GM18868 (cell line): ENCODE data around the gene ZACN.

Experiments used
- ATAC-seq: cut with Tn5 transposase; IDR thresholded peaks from one replicate; pipeline ENCODE4 v1.9.1; 2021; ENCODE audit warnings: mild to moderate bottlenecking, moderate library complexity; ENCODE audit not compliant: unreplicated experiment

ZACN gene

GRCh38 chr17:76080768-76081287, 1.8 kb downstream of the ZACN start:
- ATAC-seq, result no peak

GRCh38 chr17:76081295-76082210, 2.6 kb downstream of the ZACN start:
- ATAC-seq, result no peak

GRCh38 chr17:76082326-76083251, 3.6 kb downstream of the ZACN start:
- no peak for ATAC-seq

GRCh38 chr17:76083536-76084182, 4.7 kb downstream of the ZACN start:
- no peak for ATAC-seq

- ATAC-seq, result no peak
These were observed 6.2 kb downstream of the ZACN start for GRCh38 chr17:76085066-76085730.

- no peak for ATAC-seq
These were observed 6.9 kb downstream of the ZACN start for GRCh38 chr17:76085731-76086366.

GRCh38 chr17:76086384-76086783, 7.4 kb downstream of the ZACN start:
- no peak for ATAC-seq

GRCh38 chr17:76087531-76087930, 8.5 kb downstream of the ZACN start:
- no peak for ATAC-seq

- ATAC-seq, result no peak
These were observed 9.3 kb downstream of the ZACN start for GRCh38 chr17:76088041-76088867.

- no peak for ATAC-seq
These were observed 10.0 kb downstream of the ZACN start for GRCh38 chr17:76088868-76089576.

- ATAC-seq, result no peak
These were observed 10.9 kb downstream of the ZACN start for GRCh38 chr17:76089680-76090516.

- no peak for ATAC-seq
These were observed 11.6 kb downstream of the ZACN start for GRCh38 chr17:76090517-76091129.

- ATAC-seq, result no peak
These were observed 12.7 kb downstream of the ZACN start for GRCh38 chr17:76091526-76092286.

- no peak for ATAC-seq
These were observed 13.8 kb downstream of the ZACN start for GRCh38 chr17:76092526-76093413.

GRCh38 chr17:76094046-76094445, 15.1 kb downstream of the ZACN start:
- no peak for ATAC-seq
